H1 (cell line): ENCODE results near the gene CROCC. TPM values are rescaled to one million over a fixed set of nuclear protein-coding genes. Genes with fewer than 3 reads are reported as not detected.

Experiments
- CTCF ChIA-PET: fragments of 300-600 bp; sonication (Branson Sonifier 250); formaldehyde crosslinking; loops from one replicate; lab custom pipeline; 2021; ENCODE audit not compliant: partially characterized antibody; lab: Charles Lee
- POLR2A ChIA-PET: fragments of 300-600 bp; sonication (Branson Sonifier 250); formaldehyde crosslinking; loops from one replicate; lab custom pipeline; 2021; ENCODE audit warnings: inconsistent platforms; ENCODE audit not compliant: partially characterized antibody; lab: Charles Lee
- DNase-seq, 2 experiments: peaks; one replicate each; pipeline versions ENCODE4 v3.0.0 to v3.0.0-alpha.2; 2010 to 2022; ENCODE audit warnings: low spot score in 2 of 2, low read depth in 1 of 2, mixed read lengths in 1 of 2
- FAIRE-seq: peaks from 2 replicates; lab custom pipeline; 2011; peaks lifted over from hg19 to GRCh38; lab: Jason Lieb, UNC
- H2AFZ ChIP-seq: 2 replicates; pipeline ENCODE4 v1.8.1; 2012; ENCODE audit warnings: low read length, inconsistent platforms
- H2AK5ac ChIP-seq: 2 replicates; pipeline ENCODE4 v1.6.1; 2013; ENCODE audit warnings: low read depth, low read length
- H2BK120ac ChIP-seq: replicated peaks from 2 replicates; pipeline ENCODE3; 2013; ENCODE audit warnings: low read depth, low read length, inconsistent platforms
- H2BK12ac ChIP-seq: 2 replicates; pipeline ENCODE4 v1.6.1; 2013; ENCODE audit warnings: low read depth, low read length
- H2BK15ac ChIP-seq: 2 replicates; pipeline ENCODE4 v1.6.1; 2013; ENCODE audit warnings: low read length
- H2BK20ac ChIP-seq: 2 replicates; pipeline ENCODE4 v1.6.1; 2013; ENCODE audit warnings: low read length
- H2BK5ac ChIP-seq: 2 replicates; pipeline ENCODE4 v1.6.1; 2013; ENCODE audit warnings: low read depth, low read length
- H3K14ac ChIP-seq: 2 replicates; pipeline ENCODE4 v1.6.1; 2013; ENCODE audit warnings: inconsistent platforms; ENCODE audit not compliant: insufficient read length
- H3K18ac ChIP-seq: 2 replicates; pipeline ENCODE4 v1.6.1; 2013; ENCODE audit warnings: low read length; ENCODE audit errors: extremely low read depth
- H3K23ac ChIP-seq: 2 replicates; pipeline ENCODE4 v1.6.1; 2013; ENCODE audit warnings: inconsistent platforms; ENCODE audit not compliant: insufficient read length
- H3K23me2 ChIP-seq: 2 replicates; pipeline ENCODE4 v1.6.1; 2013; ENCODE audit warnings: low read depth, low read length
- H3K27ac ChIP-seq: 2 replicates; pipeline ENCODE4 v1.6.1; 2011; ENCODE audit warnings: low read depth, low read length, inconsistent platforms
- H3K27me3 ChIP-seq, 4 experiments: replicated peaks in 1 of 4; 1 replicate in 1 of 4; 2 replicates in 3 of 4; pipeline versions ENCODE4 v1.6.1 to v1.8.1; 2011 to 2013; ENCODE audit warnings: low read length in 3 of 4, mild to moderate bottlenecking in 3 of 4, inconsistent platforms in 2 of 4, mixed read lengths in 2 of 4, moderate library complexity in 1 of 4; ENCODE audit not compliant: control insufficient read depth in 3 of 4, insufficient read depth in 3 of 4; ENCODE audit errors: extremely low read depth in 1 of 4
- H3K36me3 ChIP-seq, 4 experiments: 2 replicates each; pipeline versions ENCODE4 v1.6.1 to v1.8.1; 2011 to 2013; ENCODE audit warnings: mild to moderate bottlenecking in 4 of 4, low read length in 3 of 4, moderate library complexity in 2 of 4, control low read depth in 1 of 4, inconsistent platforms in 1 of 4; ENCODE audit not compliant: insufficient read depth in 4 of 4, control insufficient read depth in 2 of 4
- H3K4ac ChIP-seq: replicated peaks from 2 replicates; pipeline ENCODE3; 2013; ENCODE audit warnings: low read length, low read depth, mixed read lengths, inconsistent platforms; ENCODE audit not compliant: insufficient read length
- H3K4me1 ChIP-seq, 4 experiments: replicated peaks in 1 of 4; 1 replicate in 1 of 4; 2 replicates in 3 of 4; pipeline versions ENCODE4 v1.6.1 to v1.8.1; 2011 to 2013; ENCODE audit warnings: low read length in 3 of 4, inconsistent platforms in 2 of 4, mixed read lengths in 1 of 4; ENCODE audit not compliant: insufficient read depth in 4 of 4, control insufficient read depth in 3 of 4
- H3K4me2 ChIP-seq, 2 experiments: 2 replicates each; pipeline versions ENCODE4 v1.6.1 to v1.8.1; 2011 to 2013; ENCODE audit warnings: low read depth in 2 of 2, low read length in 2 of 2, control low read depth in 1 of 2, inconsistent platforms in 1 of 2, mild to moderate bottlenecking in 1 of 2; ENCODE audit not compliant: insufficient read depth in 1 of 2
- H3K4me3 ChIP-seq, 4 experiments: fragments of 200-600, 300-600 bp in 1 of 4; sonication (generic), shearing (Covaris generic), sonication (Bioruptor Twin) in 1 of 4; 2 replicates each; pipeline versions ENCODE4 v1.5.1 to v1.8.1; 2011 to 2016; ENCODE audit warnings: low read length in 4 of 4, low read depth in 3 of 4, control low read depth in 2 of 4, inconsistent platforms in 2 of 4, mild to moderate bottlenecking in 2 of 4, mixed read lengths in 1 of 4, moderate library complexity in 1 of 4; ENCODE audit not compliant: insufficient read depth in 2 of 4; ENCODE audit errors: extremely low read depth in 1 of 4
- H3K56ac ChIP-seq: replicated peaks from 2 replicates; pipeline ENCODE3; 2013; ENCODE audit warnings: low read depth, mild to moderate bottlenecking, mixed read lengths, low read length, inconsistent platforms; ENCODE audit not compliant: insufficient read length
- H3K79me1 ChIP-seq: 2 replicates; pipeline ENCODE4 v1.6.1; 2013; ENCODE audit warnings: low read depth, low read length, control low read depth
- H3K79me2 ChIP-seq, 2 experiments: 2 replicates each; pipeline versions ENCODE4 v1.6.1 to v1.8.1; 2012 to 2013; ENCODE audit warnings: low read length in 2 of 2, mild to moderate bottlenecking in 2 of 2, inconsistent platforms in 1 of 2; ENCODE audit not compliant: insufficient read depth in 2 of 2, control insufficient read depth in 1 of 2
- H3K9ac ChIP-seq, 4 experiments: replicated peaks in 1 of 4; 1 replicate in 1 of 4; 2 replicates in 3 of 4; pipeline versions ENCODE4 v1.6.1 to v1.8.1; 2011 to 2013; ENCODE audit warnings: low read depth in 3 of 4, low read length in 3 of 4, control low read depth in 2 of 4, mild to moderate bottlenecking in 2 of 4, moderate library complexity in 2 of 4, inconsistent platforms in 1 of 4; ENCODE audit errors: extremely low read depth in 1 of 4
- H3K9me3 ChIP-seq, 2 experiments: 2 replicates each; pipeline versions ENCODE4 v1.6.1 to v1.8.1; 2012 to 2013; ENCODE audit warnings: mild to moderate bottlenecking in 2 of 2, moderate library complexity in 2 of 2, control low read depth in 1 of 2, inconsistent platforms in 1 of 2, low read depth in 1 of 2, low read length in 1 of 2, mixed read lengths in 1 of 2; ENCODE audit not compliant: insufficient read depth in 2 of 2
- H4K20me1 ChIP-seq, 2 experiments: replicated peaks in 1 of 2; 2 replicates each; pipeline versions ENCODE3 to v1.8.1; 2011 to 2013; ENCODE audit warnings: inconsistent platforms in 2 of 2, low read length in 2 of 2, mild to moderate bottlenecking in 1 of 2; ENCODE audit not compliant: insufficient read depth in 2 of 2, control insufficient read depth in 1 of 2
- H4K5ac ChIP-seq: 2 replicates; pipeline ENCODE4 v1.6.1; 2013; ENCODE audit warnings: low read length, low read depth, mixed read lengths, inconsistent platforms; ENCODE audit not compliant: insufficient read length
- H4K8ac ChIP-seq: 2 replicates; pipeline ENCODE4 v1.8.0; 2013; ENCODE audit warnings: mild to moderate bottlenecking, moderate library complexity, low read length, inconsistent platforms; ENCODE audit not compliant: insufficient read depth; ENCODE audit errors: extremely low read depth
- H4K91ac ChIP-seq: replicated peaks from 2 replicates; pipeline ENCODE3; 2013; ENCODE audit warnings: low read length, mixed read lengths, inconsistent platforms; ENCODE audit not compliant: insufficient read length
- CBX5 ChIP-seq: fragments of 300-800, 300-1000 bp; sonication (generic); IDR thresholded peaks from 2 replicates; pipeline ENCODE4 v1.7.1; 2016; ENCODE audit warnings: antibody characterized with exemption, low read length, low read depth
- CBX8 ChIP-seq: fragments of 300-800, 300-1000 bp; sonication (generic); IDR thresholded peaks from 2 replicates; pipeline ENCODE4 v1.7.1; 2016; ENCODE audit warnings: low read depth, low read length, borderline replicate concordance
- EP300 ChIP-seq, 2 experiments: IDR thresholded peaks; 1 replicate in 1 of 2; 2 replicates in 1 of 2; pipeline ENCODE4 v1.6.1; 2011 to 2012; ENCODE audit warnings: low read depth in 2 of 2, low read length in 2 of 2, mild to moderate bottlenecking in 2 of 2, borderline replicate concordance in 1 of 2, inconsistent platforms in 1 of 2, moderate library complexity in 1 of 2
- GABPA ChIP-seq: IDR thresholded peaks from 2 replicates; pipeline ENCODE4 v1.6.1; 2011; ENCODE audit warnings: mild to moderate bottlenecking, low read length, moderate library complexity, borderline replicate concordance; ENCODE audit not compliant: insufficient read depth
- NRF1 ChIP-seq: IDR thresholded peaks from 2 replicates; pipeline ENCODE4 v1.6.1; 2011; ENCODE audit warnings: mild to moderate bottlenecking, low read depth, low read length, improper control_type of control experiment
- SIN3A ChIP-seq, 2 experiments: IDR thresholded peaks in 1 of 2; conservative IDR thresholded peaks in 1 of 2; 2 replicates each; pipeline ENCODE4 v1.6.1; 2011 to 2012; ENCODE audit warnings: low read length in 2 of 2, improper control_type of control experiment in 1 of 2, low read depth in 1 of 2, mild to moderate bottlenecking in 1 of 2
- TBP ChIP-seq: IDR thresholded peaks from 2 replicates; pipeline ENCODE4 v1.6.1; 2011; ENCODE audit warnings: low read depth, low read length, improper control_type of control experiment
- TEAD4 ChIP-seq: IDR thresholded peaks from 2 replicates; pipeline ENCODE4 v1.6.1; 2012; ENCODE audit warnings: low read depth, low read length, inconsistent platforms, mixed read lengths
- WGBS, 2 experiments: shearing (Covaris generic) in 1 of 2; methylation state at CpG; one replicate each; pipeline versions ENCODE4 v1.1.6 to v1.1.7; 2013 to 2015; ENCODE audit warnings: low lambda C conversion rate in 2 of 2, mixed read lengths in 2 of 2, inconsistent platforms in 1 of 2, low coverage in 1 of 2, missing lambda C conversion rate in 1 of 2; ENCODE audit not compliant: insufficient replicate concordance in 2 of 2, insufficient coverage in 1 of 2, insufficient read length in 1 of 2; ENCODE audit errors: extremely low coverage in 1 of 2, missing lambda C conversion rate in 1 of 2; 5-methylcytosine and 5-hydroxymethylcytosine counted together
- polyA plus RNA-seq, 7 experiments: library from polyadenylated mRNA; depleted of rRNA in 3 of 7; stranded (reverse) in 5 of 7; unstranded in 2 of 7; fragments of >200 nt in 5 of 7; fragments of 200-250 nt in 2 of 7; gene quantifications; 1 replicate in 5 of 7; 2 replicates in 1 of 7; 4 replicates in 1 of 7; pipeline versions ENCODE4 v1.2.1 to v1.2.3, GENCODE V29; 2011 to 2013; ENCODE audit warnings: missing spikeins in 2 of 7, mixed read lengths in 2 of 7
- total RNA-seq: library from RNA; stranded (reverse); fragmentation: NEBNext Ultra II Directional; extraction: Animal tissue kit (Norgen Biotek cat#: 25700); gene quantifications from 2 replicates; pipeline ENCODE4 v1.2.1, GENCODE V29; 2021
- TF ChIP-seq, protein P1 (sequence below): IDR thresholded peaks from 2 replicates; pipeline ENCODE4 v1.6.1; 2012; ENCODE audit warnings: low read length, inconsistent platforms

Gene CROCC
- total and polyA plus RNA-seq, 2 of the 8 experiments (the other 6 are each of a cell fraction or from before 2014, with no cell fraction given), result 12.1 to 39.5 TPM

DNA sequence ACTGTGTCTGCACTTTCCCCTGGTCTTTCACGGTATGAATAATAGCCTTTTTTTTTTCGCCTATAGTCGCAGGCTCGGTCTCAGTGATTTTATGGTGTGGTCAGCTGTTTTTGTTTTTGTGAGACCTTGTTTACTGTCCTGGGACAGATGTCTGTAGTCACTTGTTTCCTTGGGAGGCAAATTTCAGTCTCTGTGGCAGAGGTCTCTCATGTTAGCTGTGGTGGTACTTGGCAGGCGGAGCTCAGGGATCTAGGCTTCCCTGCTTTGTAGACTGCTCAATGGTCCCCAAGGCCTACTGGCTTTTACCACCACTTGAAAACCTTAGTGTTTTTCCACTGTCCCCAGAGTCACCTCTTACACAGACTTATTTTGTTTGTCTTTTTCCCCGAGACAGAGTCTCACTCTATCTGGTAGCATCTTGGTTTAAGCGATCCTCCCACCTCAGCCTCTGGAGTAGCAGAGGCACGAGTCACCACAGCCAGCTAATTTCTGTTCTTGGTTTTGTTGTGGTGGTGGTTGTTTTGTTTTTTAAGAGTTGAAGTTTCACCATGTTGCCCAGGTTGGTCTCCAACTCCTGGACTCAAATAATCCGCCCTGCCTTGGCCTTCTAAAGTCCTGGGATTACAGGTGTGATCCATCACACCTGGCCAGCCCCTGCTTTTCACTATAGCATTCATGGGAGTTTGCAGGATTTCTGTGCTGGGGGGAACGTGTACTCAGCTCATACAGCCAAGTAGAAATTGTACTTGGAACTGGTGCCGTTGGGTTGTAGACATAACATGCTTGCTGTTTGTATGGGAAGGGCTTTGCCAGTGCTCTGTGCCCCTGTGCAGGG lies 15.6 kb upstream of the CROCC start:
- Histone ChIP-seq H2BK12ac (no peak overlapping the region), H4K20me1 (no peaks in the 10 kb centered on the region), H3K4me3 (no peak overlapping the region), H4K8ac (no peak overlapping the region), H3K79me2 (no peaks in the 10 kb centered on the region), H3K27me3 (no peaks in the 10 kb centered on the region), H3K9ac (no peak overlapping the region), H3K23me2 (peaks cover 4% of the 10 kb centered on the region; the same call in 1 of the 2 replicates), H3K4ac (no peak overlapping the region), H4K5ac (no peak overlapping the region), H3K79me1 (no peaks in the 10 kb centered on the region), H3K14ac (no peak overlapping the region), H2BK20ac (no peak overlapping the region), H2BK5ac (no peak overlapping the region), H3K27ac (no peak overlapping the region), H3K23ac (no peak overlapping the region), H2BK15ac (no peak overlapping the region), H2AK5ac (no peak overlapping the region), H3K9me3 (peaks cover 0 to 3% of the 10 kb centered on the region in 2 experiments; a peak in 1 of 4 replicates), H3K4me1 (peaks cover 0 to 3% (median 0%) of the 10 kb centered on the region in 4 experiments; a peak in 3 of 7 replicates), H2AFZ (no peak overlapping the region), H2BK120ac (no peak overlapping the region), H3K36me3 (no peaks in the 10 kb centered on the region), H3K56ac (no peak overlapping the region), H3K18ac (no peak overlapping the region), H4K91ac (no peak overlapping the region), H3K4me2 (no peak overlapping the region)
- 91% methylated on average over 11 of the region's 11 CpGs; no CpG with 5 or more reads in 1 of the 2 experiments for WGBS, 2 experiments
- FAIRE-seq (no peak), DNase-seq (no peak)
- CTCF ChIA-PET, result interaction anchor here (0.8 to 1.1 kb wide), 2 partner anchors 9 to 19 kb away, joined by 3 read pairs; no protein-coding TSS in a partner anchor
- POLR2A ChIA-PET, result interaction anchor here (0.8 to 3.2 kb wide), 10 partner anchors 9 to 530 kb away, joined by 3 to 28 read pairs (median 7); partner anchors contain the start of genes MFAP2 and RNU1-2
- no peak for TF ChIP-seq CBX8
- no peak for TF ChIP-seq TBP
- TF ChIP-seq SIN3A (conservative IDR thresholded peaks at IDR 0.05 in 1 of 2, IDR thresholded peaks at IDR 0.05 in 1 of 2; ENCODE audit: low read depth in 1 of 2, low read length in 2 of 2), result no peak
- no peak for TF ChIP-seq EP300 (IDR thresholded peaks at IDR 0.05; ENCODE audit: borderline replicate concordance in 1 of 2, low read depth in 2 of 2, low read length in 2 of 2)
- TF ChIP-seq GABPA, result no peak
- TF ChIP-seq TEAD4, result no peak
- TF ChIP-seq, protein P1, sequence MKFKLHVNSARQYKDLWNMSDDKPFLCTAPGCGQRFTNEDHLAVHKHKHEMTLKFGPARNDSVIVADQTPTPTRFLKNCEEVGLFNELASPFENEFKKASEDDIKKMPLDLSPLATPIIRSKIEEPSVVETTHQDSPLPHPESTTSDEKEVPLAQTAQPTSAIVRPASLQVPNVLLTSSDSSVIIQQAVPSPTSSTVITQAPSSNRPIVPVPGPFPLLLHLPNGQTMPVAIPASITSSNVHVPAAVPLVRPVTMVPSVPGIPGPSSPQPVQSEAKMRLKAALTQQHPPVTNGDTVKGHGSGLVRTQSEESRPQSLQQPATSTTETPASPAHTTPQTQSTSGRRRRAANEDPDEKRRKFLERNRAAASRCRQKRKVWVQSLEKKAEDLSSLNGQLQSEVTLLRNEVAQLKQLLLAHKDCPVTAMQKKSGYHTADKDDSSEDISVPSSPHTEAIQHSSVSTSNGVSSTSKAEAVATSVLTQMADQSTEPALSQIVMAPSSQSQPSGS, result no peak
- TF ChIP-seq NRF1, result no peak
- no peak for TF ChIP-seq CBX5
